HG02588 (cell line): ENCODE data around the gene UBAC2.
A peak's percentile ranks its signal among the peaks of the same experiment; 100 is the strongest.

Experiments used
- ATAC-seq: cut with Tn5 transposase; IDR thresholded peaks from one replicate; pipeline ENCODE4 v1.9.1; 2021; ENCODE audit warnings: mild to moderate bottlenecking, moderate library complexity; ENCODE audit not compliant: unreplicated experiment

UBAC2 gene

DNA sequence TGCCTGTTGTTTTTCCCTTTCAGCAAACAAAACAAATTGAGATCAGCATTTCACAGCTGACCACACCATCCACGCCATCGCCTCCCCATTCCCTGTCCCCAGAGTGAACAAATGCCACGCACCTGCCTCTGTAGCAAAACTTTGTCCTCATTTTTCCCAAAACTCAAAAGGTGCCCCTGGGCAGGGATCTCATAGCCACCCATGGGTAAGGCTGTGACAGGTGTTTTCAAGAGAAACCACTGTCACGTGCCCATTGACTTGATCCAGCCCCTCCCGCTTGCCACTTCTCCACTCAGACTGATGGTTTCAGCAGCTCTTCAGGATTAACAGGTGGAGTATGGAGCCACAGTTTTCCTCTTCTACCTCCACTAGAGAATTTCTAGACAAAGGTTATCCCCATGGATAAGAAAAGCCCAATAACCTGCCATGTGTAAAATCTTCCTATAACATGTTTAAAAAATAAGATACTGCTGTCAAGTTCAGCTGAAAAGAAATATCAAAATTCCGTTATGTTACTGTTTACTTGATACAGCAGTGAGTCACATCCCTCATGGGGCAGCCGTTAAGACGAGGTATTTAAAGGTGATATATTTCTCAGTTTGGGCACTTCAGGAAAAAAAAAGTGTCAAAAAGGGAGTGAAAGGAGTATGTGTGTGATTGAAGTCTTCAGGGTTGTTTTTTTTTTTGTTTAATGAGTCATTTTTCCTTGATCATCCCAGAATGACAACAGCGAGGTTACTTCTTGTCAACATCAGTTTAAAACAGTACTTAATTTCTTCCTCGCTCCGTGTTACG lies 170.0 kb downstream of the UBAC2 start:
- no peak for ATAC-seq

GRCh38 chr13:99371956-99372355 lies 171.3 kb downstream of the UBAC2 start:
- no peak for ATAC-seq

DNA sequence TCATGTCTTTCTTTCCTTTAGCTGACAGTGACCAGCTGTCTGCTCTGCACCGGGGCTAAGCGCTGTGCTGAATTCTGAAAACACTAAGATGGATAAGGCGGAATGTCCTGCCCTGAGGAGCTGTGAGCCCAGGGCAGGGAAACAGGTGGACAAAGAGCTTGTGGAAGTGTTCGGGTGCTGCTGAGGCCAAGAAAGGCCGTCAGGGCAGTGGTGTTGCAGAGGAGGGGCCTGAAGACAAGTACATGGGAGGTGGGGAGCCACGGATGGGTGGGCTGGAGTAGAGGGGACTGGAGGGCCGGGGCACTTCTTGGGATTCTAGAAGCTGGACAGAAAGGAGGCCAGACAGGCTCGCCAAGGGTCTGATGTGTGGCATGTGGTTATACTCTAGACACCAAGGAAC lies 172.8 kb downstream of the UBAC2 start:
- no peak for ATAC-seq

DNA sequence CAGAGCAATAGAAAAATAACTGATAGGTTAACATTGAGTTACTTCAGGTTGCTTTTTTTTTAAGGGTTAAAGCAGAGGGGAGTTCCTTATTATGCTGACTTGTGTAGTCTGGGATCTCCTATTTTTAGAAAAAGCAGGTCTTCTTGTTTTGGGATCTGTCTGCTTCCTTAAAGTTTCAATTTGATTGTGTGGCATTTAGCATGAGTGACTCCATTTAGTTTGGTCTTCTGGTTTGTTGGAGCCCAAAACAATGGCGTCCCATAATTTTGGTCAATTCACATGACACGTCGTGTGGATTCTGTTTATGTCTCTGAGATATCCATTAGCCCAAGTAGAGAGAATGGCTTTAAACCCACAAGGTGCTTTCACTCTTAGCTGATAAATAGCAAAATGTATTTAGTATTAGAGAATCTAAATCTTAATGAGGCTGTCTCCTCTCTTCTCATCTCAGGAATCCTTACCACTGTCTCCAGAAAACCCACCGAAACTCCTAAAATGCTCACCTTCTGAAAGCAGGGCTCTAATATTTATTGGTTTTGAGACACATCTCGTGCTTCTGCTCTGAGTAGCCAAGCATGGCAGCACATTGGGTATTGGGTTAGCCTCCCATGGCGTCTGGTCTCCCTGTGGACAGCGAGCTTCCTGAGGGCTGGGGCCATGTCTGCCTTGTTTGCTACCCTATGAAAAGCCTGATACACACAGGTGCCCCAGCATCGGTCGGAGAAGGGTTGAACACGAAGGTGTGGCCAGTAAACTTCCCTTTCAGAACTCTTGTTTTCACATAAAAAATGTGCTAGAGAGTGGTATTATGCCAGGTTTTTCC lies 173.7 kb downstream of the UBAC2 start:
- peak; percentile 27 for ATAC-seq

- ATAC-seq, result peak; percentile 46
Observed at GRCh38 chr13:99374994-99375737, 174.5 kb downstream of the UBAC2 start.

GRCh38 chr13:99375738-99376080 lies 175.1 kb downstream of the UBAC2 start:
- ATAC-seq, result no peak

DNA sequence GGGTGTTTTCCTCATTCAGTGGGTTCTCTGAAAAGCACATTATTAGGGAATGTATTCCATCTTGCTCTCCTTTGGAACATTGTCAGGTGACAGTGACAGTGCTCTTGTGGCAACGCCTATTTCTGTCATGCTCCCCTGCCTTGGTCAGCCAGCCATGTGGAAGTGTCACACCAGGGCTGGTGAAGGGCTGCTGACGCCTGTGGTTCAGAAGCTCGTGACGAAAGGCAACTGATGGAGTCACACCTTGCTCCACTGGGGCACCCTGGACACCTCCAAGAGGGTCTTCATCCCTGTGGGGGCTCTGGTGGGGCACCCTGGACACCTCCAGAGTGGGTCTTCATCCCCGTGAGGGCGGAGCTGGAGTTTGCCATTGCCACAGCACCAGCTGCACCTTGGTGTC lies 175.5 kb downstream of the UBAC2 start:
- ATAC-seq, result peak; percentile 48

DNA sequence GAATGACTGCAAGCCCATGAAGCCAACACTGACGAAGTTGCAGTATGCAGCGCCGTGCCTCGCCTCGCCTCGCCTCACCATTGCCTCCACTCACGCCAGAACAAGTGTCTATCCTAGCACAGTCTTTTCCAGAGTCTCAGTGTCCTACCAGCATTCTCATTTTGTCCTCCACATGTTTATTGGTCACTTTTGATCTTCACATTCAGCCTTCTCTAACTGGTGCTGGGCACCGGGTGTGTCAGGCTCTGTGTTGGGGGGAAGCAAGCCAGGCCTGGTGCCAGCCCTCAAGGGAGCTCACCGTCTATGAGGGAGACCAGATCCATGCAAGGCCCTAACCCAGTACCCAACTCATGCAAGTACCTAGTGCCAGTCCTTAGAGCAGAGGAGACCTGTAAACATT lies 176.3 kb downstream of the UBAC2 start:
- no peak for ATAC-seq

DNA sequence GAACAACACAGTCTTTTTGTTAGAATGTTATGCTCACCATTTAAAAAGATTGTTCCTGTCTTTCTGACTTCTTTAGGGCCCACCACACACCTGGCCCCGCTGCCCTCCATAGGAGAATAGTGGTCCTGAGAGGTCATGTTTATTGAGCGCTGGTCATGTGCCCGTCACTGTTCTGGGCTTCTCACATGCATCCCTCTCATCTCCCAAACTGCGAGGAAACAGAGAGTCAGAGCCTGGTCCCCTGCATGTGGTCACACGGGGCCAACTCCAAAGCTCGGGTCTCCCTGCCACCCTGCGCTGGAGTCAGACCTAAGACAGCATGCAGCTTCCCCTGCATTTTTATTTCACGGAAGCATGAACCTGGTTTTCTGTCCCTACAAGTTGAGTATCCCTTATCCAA lies 177.0 kb downstream of the UBAC2 start:
- no peak for ATAC-seq

- ATAC-seq, result no peak
Observed at GRCh38 chr13:99378985-99379733, 178.5 kb downstream of the UBAC2 start.

GRCh38 chr13:99379856-99380801 lies 179.5 kb downstream of the UBAC2 start:
- ATAC-seq, result no peak

DNA sequence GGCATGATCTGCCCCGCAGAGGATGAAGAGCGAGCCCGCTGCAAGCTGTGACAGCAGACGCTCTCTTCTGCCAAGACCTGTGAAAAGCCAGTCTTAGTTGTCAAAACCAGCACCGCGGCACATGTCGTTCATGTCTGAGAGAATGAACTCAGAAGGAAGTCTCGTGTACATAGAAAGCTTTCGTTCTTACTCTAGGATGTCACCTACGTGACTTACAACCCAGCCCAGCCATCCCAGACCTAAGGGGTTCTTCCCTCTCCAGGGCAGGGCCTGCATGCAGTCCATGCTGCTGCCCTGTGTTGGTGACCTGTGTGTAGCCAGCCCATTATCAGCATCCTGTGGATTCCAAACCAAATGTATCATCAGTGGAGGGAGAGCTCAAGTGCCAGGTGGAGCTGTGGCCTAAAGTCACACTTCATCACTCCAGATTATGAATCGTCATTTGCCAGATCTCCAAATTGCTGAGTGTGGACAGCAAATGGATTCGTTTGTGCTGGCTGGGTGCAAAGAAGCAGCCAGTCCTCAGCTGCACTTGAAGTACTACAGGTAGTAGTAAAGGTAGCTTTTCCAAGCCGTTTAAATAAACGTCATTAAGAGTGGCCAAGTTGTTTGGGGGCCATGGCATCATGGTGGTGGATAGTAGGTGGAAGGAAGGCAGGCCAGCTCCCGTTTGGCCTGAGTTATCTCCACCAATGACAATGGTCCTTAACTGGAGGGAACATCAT lies 180.4 kb downstream of the UBAC2 start:
- peak; percentile 77 for ATAC-seq

- no peak for ATAC-seq
Observed at GRCh38 chr13:99381766-99382165, 181.1 kb downstream of the UBAC2 start.

GRCh38 chr13:99382428-99383133 lies 181.9 kb downstream of the UBAC2 start:
- ATAC-seq, result no peak

GRCh38 chr13:99383511-99383921 lies 182.9 kb downstream of the UBAC2 start:
- no peak for ATAC-seq

GRCh38 chr13:99383946-99384345 lies 183.3 kb downstream of the UBAC2 start:
- ATAC-seq, result no peak

DNA sequence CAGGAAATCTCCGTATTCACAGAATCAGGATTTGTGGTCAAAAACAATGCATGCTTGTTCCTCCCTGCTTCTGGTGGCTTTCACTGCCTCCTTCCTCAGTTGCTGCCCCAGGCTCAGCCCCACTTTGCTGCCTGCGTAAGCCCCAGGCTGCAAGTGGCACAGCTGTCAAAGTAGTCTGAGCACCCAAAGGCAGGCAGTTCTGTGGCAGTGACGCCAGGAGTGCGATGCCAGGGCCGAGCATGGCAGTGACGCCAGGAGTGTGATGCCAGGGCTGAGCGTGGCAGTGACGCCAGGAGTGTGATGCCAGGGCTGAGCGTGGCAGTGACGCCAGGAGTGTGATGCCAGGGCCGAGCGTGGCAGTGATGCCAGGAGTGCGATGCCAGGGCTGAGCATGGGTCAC lies 183.8 kb downstream of the UBAC2 start:
- no peak for ATAC-seq

DNA sequence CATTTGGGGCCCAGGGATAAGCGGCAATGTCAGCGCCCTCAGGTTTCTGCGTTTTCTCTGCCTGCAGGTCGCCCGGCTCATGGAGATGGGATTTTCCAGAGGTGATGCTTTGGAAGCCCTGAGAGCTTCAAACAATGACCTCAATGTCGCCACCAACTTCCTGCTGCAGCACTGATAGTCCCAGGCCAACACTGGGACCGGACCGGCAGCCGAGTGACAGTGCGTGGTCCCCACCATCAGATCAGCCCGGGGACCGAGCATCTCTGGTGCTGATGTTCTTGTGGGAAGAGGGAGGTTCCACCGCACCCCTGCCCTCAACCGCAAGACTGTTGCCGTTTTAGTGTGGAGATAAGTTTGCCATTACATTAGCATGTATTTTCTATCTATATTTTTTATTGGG lies 184.5 kb downstream of the UBAC2 start:
- ATAC-seq, result no peak
